DOHH2 (cell line): ENCODE data around the gene TRIM24.

Source experiments
- H3F3A ChIP-seq: fragments of 200-600 bp; sonication (generic), shearing (Covaris generic); 2 replicates; pipeline ENCODE4 v1.6.0; 2016; ENCODE audit warnings: antibody characterized with exemption, mild to moderate bottlenecking; ENCODE audit not compliant: control insufficient read depth, insufficient read depth
- H3K27ac ChIP-seq: fragments of 200-600 bp; sonication (generic); 2 replicates; pipeline ENCODE4 v1.5.1; 2014; ENCODE audit warnings: low read depth, mild to moderate bottlenecking, low read length, moderate library complexity
- H3K27me3 ChIP-seq: fragments of 200-600 bp; sonication (generic); 2 replicates; pipeline ENCODE4 v1.6.1; 2014; ENCODE audit warnings: mild to moderate bottlenecking, low read length, mixed read lengths; ENCODE audit not compliant: control insufficient read depth
- H3K36me3 ChIP-seq: fragments of 200-600 bp; sonication (generic); 2 replicates; pipeline ENCODE4 v1.6.1; 2014; ENCODE audit warnings: mild to moderate bottlenecking, low read length, moderate library complexity, mixed read lengths; ENCODE audit not compliant: control insufficient read depth
- H3K4me1 ChIP-seq: fragments of 200-600 bp; sonication (generic); 2 replicates; pipeline ENCODE4 v1.6.1; 2014; ENCODE audit warnings: mild to moderate bottlenecking, low read length, mixed read lengths; ENCODE audit not compliant: control insufficient read depth
- H3K4me2 ChIP-seq: fragments of 200-600 bp; sonication (generic); 2 replicates; pipeline ENCODE4 v1.6.0; 2014; ENCODE audit warnings: mild to moderate bottlenecking, low read length, moderate library complexity
- H3K4me3 ChIP-seq: fragments of 200-600 bp; sonication (generic); 2 replicates; pipeline ENCODE4 v1.5.1; 2014; ENCODE audit warnings: mild to moderate bottlenecking, low read length, mixed read lengths
- H3K79me2 ChIP-seq: fragments of 200-600 bp; sonication (generic); 2 replicates; pipeline ENCODE4 v1.6.1; 2014; ENCODE audit warnings: mild to moderate bottlenecking, low read length, mixed read lengths; ENCODE audit not compliant: control insufficient read depth
- H3K9me2 ChIP-seq: fragments of 200-600 bp; sonication (generic); replicated peaks from 2 replicates; pipeline ENCODE4 v1.6.1; 2014; ENCODE audit warnings: mild to moderate bottlenecking, low read length, mixed read lengths; ENCODE audit not compliant: control insufficient read depth
- H3K9me3 ChIP-seq: fragments of 200-600 bp; sonication (generic); 2 replicates; pipeline ENCODE4 v1.6.1; 2014; ENCODE audit warnings: antibody characterized with exemption, low read length, mixed read lengths; ENCODE audit not compliant: control insufficient read depth, insufficient read depth
- H4K20me1 ChIP-seq: fragments of 200-600 bp; sonication (generic); 2 replicates; pipeline ENCODE4 v1.6.0; 2014; ENCODE audit warnings: low read depth, mild to moderate bottlenecking, antibody characterized with exemption, low read length, moderate library complexity; ENCODE audit not compliant: control insufficient read depth, insufficient read depth
- CTCF ChIP-seq: fragments of 200-600 bp; sonication (generic); IDR thresholded peaks from one replicate; pipeline ENCODE4 v1.5.1; 2014; ENCODE audit warnings: antibody characterized with exemption, mild to moderate bottlenecking, low read depth, low read length; ENCODE audit not compliant: poor library complexity, severe bottlenecking
- EZH2phosphoT487 ChIP-seq: fragments of 200-600 bp; sonication (generic); IDR thresholded peaks from 2 replicates; pipeline ENCODE4 v1.6.1; 2017; ENCODE audit warnings: borderline replicate concordance, mild to moderate bottlenecking, antibody characterized with exemption, low read length, moderate library complexity, mixed read lengths

TRIM24 gene

GRCh38 chr7:138435231-138435919, 24.7 kb upstream of the TRIM24 start:
- Histone ChIP-seq H3F3A (no peaks in the 10 kb centered on the region), H3K9me2 (no peaks in the 10 kb centered on the region), H3K27me3 (no peaks in the 10 kb centered on the region), H3K4me3 (no peak overlapping the region), H4K20me1 (no peaks in the 10 kb centered on the region), H3K9me3 (peaks cover 17% of the 10 kb centered on the region; the same call in 1 of the 2 replicates), H3K4me2 (no peak overlapping the region), H3K4me1 (peaks cover 14% of the 10 kb centered on the region), H3K36me3 (no peaks in the 10 kb centered on the region), H3K27ac (no peak overlapping the region), H3K79me2 (no peaks in the 10 kb centered on the region)
- TF ChIP-seq EZH2phosphoT487 = no peak
- TF ChIP-seq CTCF = no peak

GRCh38 chr7:138436388-138436787, 23.7 kb upstream of the TRIM24 start:
- Histone ChIP-seq H3K4me3 (no peak overlapping the region), H3K9me2 (no peaks in the 10 kb centered on the region), H3K4me2 (no peak overlapping the region), H3F3A (no peaks in the 10 kb centered on the region), H3K27ac (no peak overlapping the region), H3K27me3 (no peaks in the 10 kb centered on the region), H3K36me3 (no peaks in the 10 kb centered on the region), H3K4me1 (peaks cover 9% of the 10 kb centered on the region), H3K79me2 (no peaks in the 10 kb centered on the region), H3K9me3 (peaks cover 21% of the 10 kb centered on the region; the same call in 1 of the 2 replicates), H4K20me1 (no peaks in the 10 kb centered on the region)
- TF ChIP-seq CTCF (no peak), EZH2phosphoT487 (no peak)

GRCh38 chr7:138440460-138440859, 19.6 kb upstream of the TRIM24 start:
- Histone ChIP-seq H3K4me2 (no peak overlapping the region), H4K20me1 (no peaks in the 10 kb centered on the region), H3K79me2 (no peaks in the 10 kb centered on the region), H3K27ac (no peak overlapping the region), H3F3A (no peaks in the 10 kb centered on the region), H3K9me3 (peaks cover 19% of the 10 kb centered on the region; the same call in 1 of the 2 replicates), H3K36me3 (no peaks in the 10 kb centered on the region), H3K4me3 (no peak overlapping the region), H3K9me2 (no peaks in the 10 kb centered on the region), H3K4me1 (no peaks in the 10 kb centered on the region), H3K27me3 (no peaks in the 10 kb centered on the region)
- no peak for TF ChIP-seq EZH2phosphoT487
- no peak for TF ChIP-seq CTCF
